ENCODE results near the gene KLHL29. TPM values are rescaled to one million over a fixed set of nuclear protein-coding genes. Genes with fewer than 3 reads are reported as not detected.

Gene KLHL29
- total and polyA plus RNA-seq, 2 donors (not counting 3 experiments of a cell fraction or from before 2014, with no cell fraction given), result 4.6 to 12.7 TPM

GRCh38 chr2:23519334-23519651 lies 134.3 kb downstream of the KLHL29 start:
- Histone ChIP-seq H4K20me1 (replicated peaks; ENCODE audit: control insufficient read depth, extremely low read depth, insufficient read depth, low read length) (no peaks in the 10 kb centered on the region), H3K4me1 (ENCODE audit: control insufficient read depth, extremely low read depth, insufficient read depth, low read length) (no peaks in the 10 kb centered on the region), H3K36me3 (ENCODE audit: control insufficient read depth in 2 of 2, extremely low read depth in 1 of 2, insufficient read depth in 2 of 2, low read length in 2 of 2) (no peaks in the 10 kb centered on the region), H3K4me3 (replicated peaks in 1 of 3; ENCODE audit: insufficient read depth in 1 of 3, low read depth in 1 of 3, low read length in 3 of 3) (no peak overlapping the region), H3K79me2 (ENCODE audit: control insufficient read depth, insufficient read depth, low read length) (no peaks in the 10 kb centered on the region), H3K27ac (ENCODE audit: insufficient read depth, low read depth, low read length) (no peak overlapping the region), H3K27me3 (ENCODE audit: control insufficient read depth in 2 of 2, insufficient read depth in 2 of 2, low read length in 2 of 2) (no peaks in the 10 kb centered on the region), H3K4me2 (ENCODE audit: insufficient read depth, low read length) (no peak overlapping the region), H3K9me3 (replicated peaks; ENCODE audit: control insufficient read depth, insufficient read depth, low read length) (no peaks in the 10 kb centered on the region), H2AFZ (ENCODE audit: low read depth, low read length) (no peak overlapping the region), H3K9me1 (replicated peaks; ENCODE audit: control insufficient read depth, extremely low read depth, insufficient read depth, low read length) (no peaks in the 10 kb centered on the region), H3K9ac (replicated peaks; ENCODE audit: extremely low read depth, insufficient read depth, low read length) (no peak overlapping the region)
- intact Hi-C loops (cut with micrococcal nuclease), result no loop called here
- FAIRE-seq, result no peak
- BruUV-seq (replicated peaks), result no TSS peak
- CTCF ChIA-PET, result interaction anchor here (0.9 kb wide), 2 partner anchors 18 to 206 kb away, joined by 3 read pairs; no protein-coding TSS in a partner anchor
- no peak for TF ChIP-seq MYC (IDR thresholded peaks at IDR 0.05; ENCODE audit: low read depth, low read length)
- TF ChIP-seq FOS (IDR thresholded peaks at IDR 0.05; ENCODE audit: borderline replicate concordance, insufficient read depth, low read length), result no peak
- TF ChIP-seq POLR2AphosphoS5 (IDR thresholded peaks at IDR 0.05; ENCODE audit: insufficient read depth, low read depth, low read length), result no peak
- TF ChIP-seq CTCF (IDR thresholded peaks at IDR 0.05; ENCODE audit: extremely low read depth in 1 of 2, insufficient read depth in 1 of 2, low read depth in 1 of 2, low read length in 2 of 2), result no peak
- no peak for TF ChIP-seq JUN (IDR thresholded peaks at IDR 0.05; ENCODE audit: borderline replicate concordance, insufficient read depth, insufficient read length, low read depth)
- TF ChIP-seq EZH2 (IDR thresholded peaks at IDR 0.05; ENCODE audit: borderline replicate concordance, low read depth, low read length, severe bottlenecking), result no peak
- TF ChIP-seq GATA2 (IDR thresholded peaks at IDR 0.05; ENCODE audit: insufficient read depth, insufficient read length, low read depth, low read length), result no peak
- no peak for TF ChIP-seq POLR2A (IDR thresholded peaks at IDR 0.05; ENCODE audit: low read depth, low read length)
- no peak for TF ChIP-seq MAX (IDR thresholded peaks at IDR 0.05; ENCODE audit: insufficient read depth, insufficient read length)
- dilution Hi-C loops (cut with MboI; ENCODE audit: extremely low pct_ligation_motif_present, low sequenced_read_pairs), result no loop called here
- DNase-seq (ENCODE audit: low read depth, low spot score), result no peak
- POLR2A ChIA-PET, result no interaction called here

All from endothelial cell of umbilical vein (primary cell).